Activated CD8-positive, alpha-beta memory T cell treated with anti-CD3 and anti-CD28 coated beads, Interleukin-2, amount 50 U/mL, for 1 hour (primary cell): Measurements from ENCODE around the gene DLG2.

Source experiments
- DNase-seq: peaks from one replicate; pipeline ENCODE4 v3.0.0-alpha.2; 2020; ENCODE audit errors: extremely low read depth

The DLG2 gene

GRCh38 chr11:85558411-85558810, 68.7 kb downstream of the DLG2 start:
- DNase-seq, result no peak

DNA sequence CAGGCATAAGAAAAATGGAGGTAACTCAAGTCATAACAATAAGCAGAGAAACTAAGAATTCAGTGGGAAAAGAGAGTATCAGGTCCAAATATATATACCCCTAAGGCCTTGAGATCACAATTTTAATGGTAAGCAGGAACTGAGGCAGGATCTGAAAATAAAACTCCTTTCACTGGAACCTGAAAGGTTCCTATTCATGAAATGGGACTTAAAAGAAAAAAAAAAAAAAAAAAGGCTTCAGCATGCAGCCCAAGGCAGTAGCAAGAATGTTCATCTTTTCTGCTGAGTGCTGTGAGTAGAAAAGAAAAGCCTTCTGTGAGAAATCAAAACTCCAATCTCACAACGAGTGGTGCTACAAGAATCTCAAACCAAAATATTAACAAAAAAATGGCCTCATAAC, 75.3 kb downstream of the DLG2 start:
- no peak for DNase-seq

DNA sequence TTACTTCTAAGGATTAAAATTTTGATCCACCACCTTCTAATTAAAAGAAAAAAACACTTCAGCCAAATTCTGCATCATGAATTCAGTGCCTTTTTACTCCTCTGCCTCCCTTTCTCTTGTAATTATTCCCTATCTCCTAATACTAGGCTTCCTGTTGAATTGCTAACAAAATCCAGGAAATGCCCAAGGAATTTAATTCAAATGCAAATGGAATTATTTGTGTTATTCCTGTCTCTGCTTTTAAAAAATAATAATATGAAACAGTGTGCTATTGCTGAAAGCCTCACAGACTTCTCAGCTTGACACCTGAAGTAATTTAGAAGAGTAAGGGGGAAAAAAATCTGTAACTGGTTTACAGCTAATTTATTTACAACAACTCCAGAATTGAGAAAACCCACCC, 85.5 kb downstream of the DLG2 start:
- no peak for DNase-seq

DNA sequence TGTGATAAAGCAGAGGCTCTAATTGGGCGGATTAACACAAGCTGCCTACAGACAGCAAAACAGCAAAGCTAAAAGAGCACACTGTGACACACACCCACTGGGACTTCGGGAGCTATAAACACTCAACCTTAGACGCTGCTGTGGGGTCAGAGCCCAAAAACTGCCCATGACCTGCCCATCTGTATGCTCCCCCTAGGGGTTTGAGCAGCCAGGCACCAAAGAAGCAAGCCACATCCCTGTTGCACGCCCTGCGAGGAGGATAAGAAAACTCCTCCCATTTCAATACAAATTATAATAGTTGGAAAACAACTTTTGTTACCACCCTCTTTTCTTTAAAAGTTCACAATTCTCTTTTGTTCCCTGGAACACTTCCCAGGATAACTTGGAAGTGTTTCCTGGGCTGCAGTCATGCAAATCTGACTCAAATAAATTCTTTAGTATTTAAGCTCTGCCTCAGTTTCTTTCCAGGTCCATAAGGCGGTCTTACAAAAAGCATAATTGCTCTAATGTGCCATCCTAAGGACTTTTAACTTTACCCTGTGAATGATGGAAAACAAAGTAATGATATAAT, 86.4 kb downstream of the DLG2 start:
- DNase-seq, result no peak

DNA sequence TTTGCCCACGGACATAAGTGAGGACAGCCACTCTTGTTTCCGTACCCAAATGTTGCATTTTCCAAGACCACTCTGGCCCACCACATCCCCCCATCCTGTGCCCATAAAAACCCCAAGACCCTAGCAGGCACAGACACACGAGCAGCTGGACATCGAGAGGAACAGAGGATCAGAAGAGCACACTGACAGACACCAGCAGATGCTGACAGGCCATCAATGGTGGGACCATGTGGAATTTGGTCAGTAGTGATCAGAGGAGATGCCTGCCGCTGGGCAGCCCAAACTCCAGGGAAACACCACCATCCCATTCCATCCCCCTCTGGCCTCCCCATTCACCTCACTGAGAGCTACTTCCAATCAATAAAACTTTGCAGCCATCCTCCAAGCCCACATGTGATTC, 87.0 kb downstream of the DLG2 start:
- no peak for DNase-seq

GRCh38 chr11:85539740-85540139, 87.4 kb downstream of the DLG2 start:
- no peak for DNase-seq

- DNase-seq, result no peak
Observed at GRCh38 chr11:85539029-85539689, 88.0 kb downstream of the DLG2 start.

- DNase-seq, result no peak
Observed at GRCh38 chr11:85536438-85536837, 90.7 kb downstream of the DLG2 start.

- DNase-seq, result no peak
Observed at GRCh38 chr11:85534806-85535205, 92.3 kb downstream of the DLG2 start.

- DNase-seq, result no peak
Observed at GRCh38 chr11:85531191-85531897, 95.8 kb downstream of the DLG2 start.

DNA sequence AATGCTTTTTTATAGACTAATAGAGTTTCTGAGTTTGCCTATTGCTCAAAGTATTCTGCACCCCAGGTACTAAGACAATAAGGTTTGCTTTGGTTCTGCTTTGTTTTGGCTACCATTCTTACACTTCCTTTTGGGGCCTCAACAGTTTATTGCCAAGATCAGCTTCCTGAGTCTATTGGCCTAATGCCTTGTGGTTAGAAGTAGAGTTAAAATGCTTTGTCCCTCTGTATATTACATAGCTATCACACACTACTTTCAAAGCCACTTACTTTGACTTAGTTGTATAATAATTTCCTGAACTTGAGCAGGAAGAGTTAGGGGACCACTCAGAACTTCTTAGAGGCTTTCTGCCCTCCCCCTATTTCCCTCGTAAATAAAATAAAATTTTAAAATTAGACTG, 96.5 kb downstream of the DLG2 start:
- no peak for DNase-seq

DNA sequence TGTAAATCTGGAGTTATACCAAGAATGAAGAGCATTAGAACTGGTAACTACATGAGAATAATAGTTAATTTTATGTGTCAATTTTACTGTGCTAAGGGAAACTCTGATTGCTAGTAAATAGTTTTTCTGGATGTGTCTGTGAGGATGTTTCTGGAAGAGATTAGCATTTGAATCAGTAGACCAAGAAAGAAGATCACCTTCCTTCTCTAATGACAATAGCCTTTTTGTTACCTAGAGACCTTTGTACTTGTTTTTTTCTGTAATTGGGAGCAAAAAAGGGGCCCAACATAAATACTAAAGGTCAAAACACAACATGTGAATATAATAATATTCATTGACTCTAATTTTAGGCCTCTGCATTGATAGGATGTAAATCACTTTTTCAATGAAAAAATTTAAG, 100.6 kb downstream of the DLG2 start:
- no peak for DNase-seq

GRCh38 chr11:85525686-85526085, 101.5 kb downstream of the DLG2 start:
- DNase-seq, result no peak

GRCh38 chr11:85517272-85517671, 109.9 kb downstream of the DLG2 start:
- no peak for DNase-seq

DNA sequence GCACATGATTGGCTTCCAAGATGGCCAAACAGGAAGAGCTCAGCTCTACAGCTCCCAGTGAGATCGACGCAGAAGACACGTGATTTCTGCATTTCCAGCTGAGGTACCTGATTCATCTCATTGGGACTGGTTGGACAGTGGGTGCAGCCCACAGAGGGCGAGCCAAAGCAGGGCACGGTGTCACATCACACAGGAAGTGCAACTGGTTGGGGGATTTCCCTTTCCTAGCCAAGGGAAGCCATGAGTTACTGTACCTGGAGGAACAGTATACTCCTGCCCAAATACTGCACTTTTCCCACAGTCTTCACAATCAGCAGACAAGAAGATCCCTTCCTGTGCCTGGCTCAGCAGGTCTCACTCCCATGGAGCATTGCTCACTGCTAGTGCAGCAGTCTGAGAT, 131.2 kb downstream of the DLG2 start:
- DNase-seq, result no peak

DNA sequence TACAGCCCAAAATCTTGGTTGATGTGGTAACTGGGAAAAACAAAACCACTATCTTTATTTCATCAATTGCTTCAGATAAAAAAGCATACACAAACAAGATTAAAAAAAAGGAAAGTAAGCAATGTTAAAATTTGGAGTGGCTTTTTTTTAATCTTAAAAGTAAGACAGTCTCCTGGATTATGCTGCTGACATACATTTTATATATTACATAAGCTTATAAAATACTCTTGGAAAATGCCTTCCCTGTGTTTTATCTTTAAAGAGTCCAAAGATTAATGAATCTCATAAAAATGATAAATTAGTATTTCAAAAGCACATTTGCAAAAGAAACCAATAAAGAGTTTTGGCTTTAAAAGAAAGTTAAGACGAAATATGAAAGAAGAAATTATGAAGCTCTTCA, 132.7 kb downstream of the DLG2 start:
- DNase-seq, result no peak

DNA sequence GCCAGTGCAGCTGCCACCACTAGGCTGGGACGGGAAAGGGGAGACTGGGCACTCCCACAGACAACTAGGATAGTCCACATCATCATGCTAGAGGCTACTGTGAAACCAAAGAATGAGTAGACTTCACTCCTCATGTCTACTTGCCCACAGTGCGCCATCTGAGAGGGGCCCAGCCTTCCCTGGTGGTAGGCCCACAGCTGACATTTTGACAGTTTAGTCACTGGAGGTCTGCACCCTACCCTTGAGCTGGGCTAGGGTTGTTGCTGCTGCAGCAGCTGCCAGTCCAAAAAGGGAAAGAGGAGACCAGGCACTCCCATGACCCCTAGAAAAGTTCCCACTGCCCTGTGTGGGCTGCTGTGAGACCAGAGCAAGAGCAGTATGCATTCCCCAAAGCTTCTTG, 141.2 kb downstream of the DLG2 start:
- DNase-seq, result no peak

DNA sequence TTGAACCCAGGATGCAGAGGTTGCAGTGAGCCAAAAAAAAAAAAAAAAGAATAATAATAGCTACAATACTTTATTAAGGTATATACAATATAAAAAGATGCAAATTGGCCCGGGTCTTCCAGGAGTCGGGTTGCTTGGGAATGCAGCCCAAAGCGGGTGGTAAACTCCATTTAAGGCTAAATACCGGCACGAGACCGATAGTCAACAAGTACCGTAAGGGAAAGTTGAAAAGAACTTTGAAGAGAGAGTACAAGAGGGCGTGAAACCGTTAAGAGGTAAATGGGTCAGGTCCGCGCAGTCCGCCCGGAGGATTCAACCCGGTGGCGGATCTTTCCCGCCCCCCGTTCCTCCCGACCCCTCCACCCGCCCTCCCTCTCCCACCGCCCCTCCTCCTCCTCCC, 143.3 kb downstream of the DLG2 start:
- DNase-seq, result no peak

GRCh38 chr11:85481862-85482261, 145.3 kb downstream of the DLG2 start:
- DNase-seq, result no peak

- DNase-seq, result no peak
Observed at GRCh38 chr11:85475660-85476517, 151.3 kb downstream of the DLG2 start.

DNA sequence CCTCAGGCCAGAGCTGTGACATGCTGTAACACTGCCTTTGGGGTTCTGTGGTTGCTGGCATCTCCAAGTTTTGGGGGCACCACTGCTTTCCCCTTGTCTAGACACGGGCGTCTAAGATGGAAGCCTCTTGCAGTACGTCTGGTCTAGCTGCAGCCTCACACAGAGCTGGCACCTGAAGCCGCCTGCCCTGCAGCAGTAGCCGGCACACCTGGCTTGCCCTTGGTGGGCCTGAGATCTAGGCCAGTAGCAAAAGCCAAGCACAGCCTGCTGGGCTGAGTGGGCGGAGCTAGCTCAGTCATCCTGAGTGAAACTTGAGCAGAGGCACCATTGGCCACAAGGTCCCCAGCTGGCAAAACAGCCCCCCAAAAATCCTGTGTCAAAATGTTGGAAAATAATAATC, 154.2 kb downstream of the DLG2 start:
- no peak for DNase-seq

- no peak for DNase-seq
Observed at GRCh38 chr11:85464283-85464682, 162.9 kb downstream of the DLG2 start.

GRCh38 chr11:85459304-85459703, 167.8 kb downstream of the DLG2 start:
- DNase-seq, result no peak
